ENCODE results near the gene NTM. TPM values are rescaled to one million over a fixed set of nuclear protein-coding genes. Genes with fewer than 3 reads are reported as not detected.

Gene NTM
- total and polyA plus RNA-seq, 8 donors = 0.04 to 4.4 (median 0.50) TPM

GRCh38 chr11:131533998-131534397 lies 163.6 kb downstream of the NTM start:
- DNase-seq = no peak
- TF ChIP-seq CTCF (IDR thresholded peaks at IDR 0.05) = no peak
- H3K27me3 ChIP-seq = peaks cover 0 to 4% (median 0%) of the 10 kb centered on the region in 4 donors
- no peak for FAIRE-seq
- no peak overlapping the region for H3K4me3 ChIP-seq
- H3K36me3 ChIP-seq = no peaks in the 10 kb centered on the region
- H3K27ac ChIP-seq = no peak overlapping the region
- intact Hi-C loops (cut with DNase I) = no loop called here
- no peak for ATAC-seq
- no peaks in the 10 kb centered on the region for H3K4me1 ChIP-seq
- H3K9me3 ChIP-seq = no peaks in the 10 kb centered on the region
- 48 to 56% methylated on average over 6 of the region's 6 CpGs for WGBS, 2 donors

DNA sequence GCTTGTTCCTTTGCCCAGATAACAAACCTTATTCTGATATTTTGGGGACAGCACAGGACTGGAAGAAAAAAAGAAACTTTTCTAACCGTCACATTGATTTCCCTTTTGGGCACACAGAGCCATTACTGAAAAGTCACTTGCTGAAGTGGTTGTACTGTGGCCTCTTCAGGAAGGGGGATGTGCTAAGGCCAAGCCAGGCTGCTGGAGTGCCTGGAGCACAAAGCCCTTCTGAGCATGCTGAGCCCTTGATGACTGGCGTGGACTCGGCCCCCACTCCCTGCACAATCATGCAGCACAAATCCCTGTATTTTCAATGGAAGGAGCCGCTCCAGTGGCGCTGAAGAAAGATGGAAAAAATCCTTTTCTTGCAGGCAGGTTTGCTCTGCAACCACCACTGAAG lies 164.2 kb downstream of the NTM start:
- Histone ChIP-seq H3K4me1 (no peaks in the 10 kb centered on the region), H3K27me3 (peaks cover 0 to 4% (median 0%) of the 10 kb centered on the region in 4 donors), H3K27ac (no peak overlapping the region), H3K4me3 (no peak overlapping the region), H3K36me3 (no peaks in the 10 kb centered on the region), H3K9me3 (no peaks in the 10 kb centered on the region)
- WGBS, 2 donors = 58 to 68% methylated on average over 5 of the region's 5 CpGs
- FAIRE-seq (no peak), ATAC-seq (no peak), DNase-seq (no peak)
- no peak for TF ChIP-seq CTCF (IDR thresholded peaks at IDR 0.05)
- intact Hi-C loops (cut with DNase I) = no loop called here

DNA sequence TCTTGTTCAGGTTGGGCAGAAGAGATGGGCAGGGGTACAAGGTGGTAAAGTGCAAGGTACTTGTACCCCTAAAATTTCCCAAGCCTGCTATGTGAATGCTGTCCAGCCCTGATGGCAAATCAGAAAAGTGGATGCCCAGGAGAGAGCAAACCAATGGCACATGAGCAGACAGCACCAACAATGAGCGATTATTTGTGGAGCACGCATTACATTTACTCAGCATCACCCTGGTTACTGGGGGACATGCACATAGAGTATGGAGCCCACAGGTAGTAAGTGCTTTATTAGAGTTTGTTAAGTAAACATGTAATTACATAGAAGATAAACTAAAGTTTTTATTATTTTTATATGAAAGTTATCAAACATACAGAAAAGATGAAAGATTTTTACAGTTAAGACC lies 165.7 kb downstream of the NTM start:
- TF ChIP-seq CTCF (IDR thresholded peaks at IDR 0.05) = no peak
- intact Hi-C loops (cut with DNase I) = no loop called here
- no peaks in the 10 kb centered on the region for H3K36me3 ChIP-seq
- no peaks in the 10 kb centered on the region for H3K4me1 ChIP-seq
- peaks cover 0 to 4% (median 0%) of the 10 kb centered on the region in 4 donors for H3K27me3 ChIP-seq
- H3K27ac ChIP-seq = no peak overlapping the region
- H3K9me3 ChIP-seq = no peaks in the 10 kb centered on the region
- DNase-seq (no peak), FAIRE-seq (no peak), ATAC-seq (no peak)
- H3K4me3 ChIP-seq = no peak overlapping the region
- 72 to 88% methylated on average over 2 of the region's 2 CpGs for WGBS, 2 donors

GRCh38 chr11:131537196-131537595 lies 166.8 kb downstream of the NTM start:
- Histone ChIP-seq H3K9me3 (no peaks in the 10 kb centered on the region), H3K36me3 (no peaks in the 10 kb centered on the region), H3K4me3 (no peak overlapping the region), H3K27ac (no peak overlapping the region), H3K4me1 (no peaks in the 10 kb centered on the region), H3K27me3 (peaks cover 0 to 9% (median 0%) of the 10 kb centered on the region in 4 donors)
- FAIRE-seq (no peak), DNase-seq (no peak), ATAC-seq (no peak)
- no peak for TF ChIP-seq CTCF (IDR thresholded peaks at IDR 0.05)
- 70 to 83% methylated on average over 7 of the region's 7 CpGs for WGBS, 2 donors
- intact Hi-C loops (cut with DNase I) = no loop called here

DNA sequence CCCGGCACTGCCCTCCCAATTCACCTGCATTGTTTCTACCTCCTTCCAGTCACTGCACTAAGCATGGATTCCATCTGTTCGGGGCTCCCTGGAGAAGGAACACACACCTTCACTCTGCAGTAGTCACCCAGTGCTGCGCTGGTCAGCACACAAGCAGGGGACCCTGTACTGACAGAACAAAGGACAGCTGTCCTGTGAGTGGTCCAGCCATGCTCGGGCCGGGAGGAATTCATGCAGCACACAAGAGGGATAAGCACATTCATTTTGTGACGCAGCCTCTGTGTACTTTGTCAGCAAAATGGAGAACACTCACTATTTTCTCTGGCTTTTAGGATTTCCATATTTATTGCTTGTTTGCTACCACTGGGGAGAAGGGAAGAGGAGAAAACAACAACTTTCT lies 167.3 kb downstream of the NTM start:
- no peak for DNase-seq
- no peak overlapping the region for H3K4me3 ChIP-seq
- TF ChIP-seq CTCF (IDR thresholded peaks at IDR 0.05) = no peak
- peaks cover 0 to 10% (median 0%) of the 10 kb centered on the region in 4 donors for H3K27me3 ChIP-seq
- H3K27ac ChIP-seq = no peak overlapping the region
- intact Hi-C loops (cut with DNase I) = no loop called here
- no peaks in the 10 kb centered on the region for H3K9me3 ChIP-seq
- no peak for ATAC-seq
- 13 to 15% methylated on average over 6 of the region's 6 CpGs for WGBS, 2 donors
- FAIRE-seq = no peak
- no peaks in the 10 kb centered on the region for H3K36me3 ChIP-seq
- H3K4me1 ChIP-seq = no peaks in the 10 kb centered on the region
